ENCODE data around the gene TLE6.
"Not testable (repeated sequence)": the region's sequence is repeated elsewhere in the genome, so short reads cannot be mapped to it uniquely, and the experiment has no call there.

Gene TLE6

GRCh38 chr19:2977001-2977745 is at the start of gene TLE6:
Gene TLE6 (plus strand): TSS chr19:2977564. CDS start chr19:2978234, 670 bp downstream.
- peak; percentile 59 for FAIRE-seq

DNA sequence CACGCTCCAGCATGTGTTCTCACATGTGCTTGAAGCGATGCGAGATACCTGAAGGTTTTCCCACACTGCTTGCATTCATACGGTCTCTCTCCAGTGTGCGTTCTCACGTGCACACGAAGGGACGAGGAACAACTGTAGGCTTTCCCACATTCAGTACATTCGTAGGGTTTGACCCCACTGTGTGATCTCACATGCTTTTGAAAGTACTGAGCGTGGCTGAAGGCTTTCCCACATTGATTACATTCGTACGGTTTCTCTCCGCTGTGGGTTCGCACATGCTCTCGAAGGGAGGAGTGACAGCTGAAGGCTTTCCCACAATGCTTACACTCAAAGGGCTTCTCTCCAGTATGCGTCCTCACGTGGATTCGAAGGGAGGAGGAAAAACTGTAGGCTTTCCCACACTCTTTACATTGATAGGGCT is 43.9 kb upstream of the TLE6 start:
- no peak for FAIRE-seq

GRCh38 chr19:2935863-2936262 is 41.5 kb upstream of the TLE6 start:
- not testable (repeated sequence) for FAIRE-seq

DNA sequence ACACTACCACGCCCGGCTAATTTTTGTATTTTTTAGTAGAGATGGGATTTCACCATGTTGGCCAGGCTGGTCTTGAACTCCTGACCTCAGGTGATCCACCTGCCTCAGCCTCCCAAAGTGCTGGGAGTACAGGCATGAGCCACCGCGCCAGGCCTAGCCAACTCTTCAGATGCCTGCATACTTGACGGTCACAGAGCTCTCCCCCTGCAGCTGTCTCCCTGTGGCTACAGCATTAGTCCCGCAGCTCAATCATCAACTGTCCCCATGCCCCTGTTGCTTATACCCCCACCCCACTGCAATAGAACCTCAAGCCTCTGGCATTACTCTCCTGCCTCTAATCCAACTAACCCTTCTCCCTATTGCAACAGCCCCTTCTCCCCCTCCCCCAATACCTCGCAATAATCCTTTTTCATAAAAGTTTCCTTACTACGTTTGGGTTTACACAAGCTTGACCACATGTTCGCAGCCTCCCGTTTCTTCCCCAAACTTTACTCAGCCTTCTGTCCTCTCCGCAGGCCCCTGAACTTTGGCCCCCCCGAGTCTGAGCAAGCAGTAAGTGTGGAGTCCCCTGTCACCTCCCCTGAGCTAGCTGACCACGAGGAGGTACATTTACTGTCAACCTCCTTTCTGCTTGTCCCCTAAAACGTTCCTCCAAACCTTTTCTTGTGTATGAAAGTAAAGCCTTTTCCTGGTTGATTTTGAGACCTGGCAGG is 34.3 kb upstream of the TLE6 start:
- no peak for FAIRE-seq

DNA sequence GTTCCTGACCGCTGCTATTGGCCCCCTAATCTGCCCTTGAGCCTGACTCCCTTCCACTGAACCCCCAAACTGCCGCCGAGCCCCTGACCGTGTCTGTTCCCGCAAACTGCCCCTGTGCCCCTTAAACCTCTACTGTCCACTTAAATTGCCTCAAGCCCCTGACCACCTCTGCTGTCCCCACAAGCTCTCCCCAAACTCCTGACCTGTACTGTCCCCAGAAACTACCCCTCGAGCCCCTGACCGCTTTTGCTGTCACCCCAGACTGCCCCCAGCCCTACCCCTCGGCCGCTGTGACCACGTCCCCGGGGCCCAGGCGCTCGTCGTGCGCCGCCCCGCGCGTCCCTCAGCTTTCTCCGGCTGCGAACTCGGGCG is 33.0 kb upstream of the TLE6 start:
- FAIRE-seq: no peak

DNA sequence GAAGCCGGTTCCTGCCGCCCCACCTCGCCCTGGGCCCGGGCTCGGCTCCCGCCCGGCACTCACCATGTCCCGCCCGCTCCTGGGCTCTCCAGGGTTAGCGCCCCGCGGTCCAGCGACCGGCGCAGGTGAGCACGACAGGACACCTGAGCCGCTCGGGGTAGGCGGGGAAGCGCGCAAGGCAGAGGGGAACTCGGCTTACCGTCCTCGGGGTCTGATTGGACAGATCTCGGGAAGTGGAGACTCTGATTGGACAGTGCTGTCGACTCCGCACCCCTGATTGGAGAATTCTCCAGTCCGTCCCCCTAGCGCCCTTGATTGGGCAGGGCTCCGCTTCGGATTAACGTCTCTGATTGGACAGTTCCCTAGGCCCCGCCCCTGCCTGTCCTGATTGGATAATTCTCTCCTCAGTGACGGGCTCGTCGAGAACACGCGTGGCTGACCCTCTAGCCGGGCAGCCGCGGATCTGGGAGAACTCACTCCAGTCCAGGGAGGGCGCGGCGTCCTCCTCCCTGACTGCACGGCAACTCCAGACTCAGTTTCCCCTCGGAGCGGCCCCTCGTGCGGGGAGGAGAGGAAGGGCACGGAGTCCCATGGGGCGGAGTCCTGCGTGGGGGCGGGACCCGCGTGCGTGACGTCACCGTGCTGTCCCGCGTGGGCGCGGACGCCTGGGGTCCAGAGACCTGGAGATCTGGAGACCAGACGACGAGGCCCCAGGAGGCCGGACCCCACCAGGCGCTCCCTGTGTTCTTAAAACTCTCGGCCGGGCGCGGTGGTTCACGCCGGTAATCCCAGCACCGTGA is 32.4 kb upstream of the TLE6 start, which contains the start of gene ZNF77:
ZNF77 (minus strand) TSS at position 197 of the 800 bp plus-strand sequence; CDS start at position 66, 131 bp downstream.
- peak; percentile 94 for FAIRE-seq

- FAIRE-seq: no peak
Measured at GRCh38 chr19:2945575-2946184, 31.7 kb upstream of the TLE6 start.

- no peak for FAIRE-seq
Measured at GRCh38 chr19:2949939-2950285, 27.5 kb upstream of the TLE6 start.

DNA sequence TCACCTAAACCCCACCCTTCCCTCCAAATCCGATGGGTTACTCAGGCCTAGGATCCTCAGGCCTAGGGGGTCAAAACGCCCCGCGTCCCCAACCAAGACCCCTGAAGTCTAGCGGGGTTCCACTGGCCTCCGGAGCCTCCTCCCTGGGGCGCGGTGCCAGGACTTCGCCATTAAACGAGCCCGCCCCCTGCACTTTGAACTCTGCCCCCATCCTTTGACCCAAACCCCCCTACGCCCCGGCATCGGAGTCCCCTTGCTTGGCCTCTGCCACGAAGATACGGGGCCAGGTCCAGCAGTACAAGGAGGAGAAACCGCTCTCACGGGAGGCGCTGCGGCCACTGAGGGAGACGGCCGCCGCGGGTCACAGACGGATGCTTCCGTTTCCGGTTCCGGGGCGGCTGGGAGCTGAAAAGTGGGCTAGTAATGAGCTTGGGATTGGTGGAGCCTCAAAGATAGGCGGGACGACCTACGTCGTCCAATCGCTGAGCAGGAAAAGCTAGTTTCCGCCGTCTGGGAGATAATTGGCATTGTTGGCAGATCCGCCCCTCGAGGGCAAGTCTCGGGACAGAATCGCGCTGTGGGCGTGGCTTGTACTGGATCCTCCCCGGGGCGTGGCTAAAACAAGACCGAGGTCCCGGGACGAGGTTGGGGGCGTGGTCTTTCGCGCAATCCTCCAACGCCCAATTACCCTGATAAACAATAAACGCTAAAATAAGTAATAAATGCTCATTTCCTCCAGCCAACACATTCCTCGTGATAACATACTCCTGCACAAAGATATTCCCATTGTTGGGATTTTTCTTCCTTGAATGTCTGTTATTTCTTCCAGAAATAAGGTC is 26.9 kb upstream of the TLE6 start:
- FAIRE-seq: peak; percentile 97

- FAIRE-seq: no peak
Measured at GRCh38 chr19:2952953-2953481, 24.3 kb upstream of the TLE6 start.

- FAIRE-seq: no peak
Measured at GRCh38 chr19:2957160-2957559, 20.2 kb upstream of the TLE6 start.

DNA sequence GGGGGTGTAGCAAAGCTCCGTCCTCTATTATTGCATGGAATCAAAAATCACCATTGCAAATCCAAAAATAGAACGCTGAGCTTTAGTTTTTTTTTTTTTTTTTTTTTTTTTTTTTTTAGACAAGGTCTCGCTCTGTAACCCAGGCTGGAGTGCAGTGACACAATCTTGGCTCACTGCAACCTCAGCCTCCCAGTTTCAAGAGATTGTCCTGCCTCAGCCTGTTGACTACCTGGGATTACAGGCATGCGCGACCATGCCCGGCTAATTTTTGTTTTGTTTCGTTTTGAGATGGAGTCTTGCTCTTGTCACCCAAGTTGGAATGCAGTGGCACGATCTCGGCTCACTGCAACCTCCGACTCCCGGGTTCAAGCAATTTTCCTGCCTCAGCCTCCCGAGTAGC is 17.2 kb upstream of the TLE6 start:
- FAIRE-seq: no peak

DNA sequence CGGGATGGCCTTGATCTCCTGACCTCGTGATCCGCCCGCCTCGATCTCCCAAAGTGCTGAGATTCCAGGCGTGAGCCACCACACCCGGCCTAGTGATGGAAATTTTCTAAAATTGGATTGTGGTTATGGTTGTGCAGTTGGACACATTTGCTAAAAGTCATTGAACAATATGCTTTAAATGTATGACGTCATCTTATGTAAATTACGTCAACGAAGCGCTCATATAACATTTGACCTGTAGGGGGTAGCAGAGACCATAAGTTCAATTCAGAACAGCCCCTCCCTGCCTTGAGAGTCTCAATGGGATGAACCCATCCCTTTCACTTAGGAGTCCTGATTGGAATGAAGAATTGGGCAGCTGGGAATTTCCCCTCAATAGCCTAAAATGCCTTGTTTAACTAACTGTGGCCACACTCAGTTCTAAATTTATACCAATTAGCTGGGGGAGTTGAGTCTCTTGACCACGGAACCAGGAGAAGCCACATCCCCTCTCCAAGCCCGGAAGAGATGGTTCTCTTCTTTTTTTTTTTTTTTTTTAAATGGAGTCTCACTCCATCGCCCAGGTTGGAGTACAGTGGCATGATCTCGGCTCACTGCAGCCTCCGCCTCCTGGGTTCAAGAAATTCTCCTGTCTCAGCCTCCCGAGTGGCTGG is 15.2 kb upstream of the TLE6 start:
- peak; percentile 82 for FAIRE-seq

GRCh38 chr19:2963122-2963521 is 14.2 kb upstream of the TLE6 start:
- FAIRE-seq: no peak

DNA sequence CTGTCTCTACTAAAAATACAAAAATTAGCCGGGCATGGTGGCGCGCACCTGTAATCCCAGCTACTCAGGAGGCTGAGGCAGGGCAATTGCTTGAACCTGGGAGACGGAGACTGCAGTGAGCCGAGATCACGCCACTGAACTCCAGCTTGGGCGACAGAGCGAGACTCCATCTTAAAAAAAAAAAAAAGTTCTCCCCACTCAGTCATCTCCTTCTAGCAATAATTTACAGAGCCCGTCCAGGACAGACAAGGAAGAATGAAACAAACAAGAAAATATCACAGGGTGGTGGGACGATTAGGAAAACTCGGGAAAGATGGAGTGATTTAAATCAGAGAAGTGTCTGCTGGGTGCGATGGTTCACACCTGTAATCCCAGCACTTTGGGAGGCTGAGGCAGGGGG is 13.7 kb upstream of the TLE6 start:
- FAIRE-seq: not testable (repeated sequence)

DNA sequence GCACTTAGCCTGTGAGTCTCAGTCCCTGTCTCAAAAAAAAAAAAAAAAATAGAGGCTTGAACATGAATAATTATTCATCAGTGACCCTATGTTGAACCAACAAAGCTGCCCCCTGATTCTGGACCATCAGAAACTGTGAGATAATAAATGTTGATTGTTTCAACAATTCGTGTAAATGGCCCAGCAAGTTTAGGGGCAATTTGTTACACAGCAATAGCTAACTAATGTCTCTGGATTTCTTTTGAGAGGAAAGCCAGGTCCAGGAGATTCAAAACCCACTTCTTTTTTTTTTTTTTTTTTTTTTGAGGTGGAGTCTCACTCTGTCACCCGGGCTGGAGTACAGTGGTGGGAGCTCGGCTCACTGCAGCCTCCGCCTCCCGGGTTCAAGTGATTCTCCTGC is 12.5 kb upstream of the TLE6 start:
- no peak for FAIRE-seq

DNA sequence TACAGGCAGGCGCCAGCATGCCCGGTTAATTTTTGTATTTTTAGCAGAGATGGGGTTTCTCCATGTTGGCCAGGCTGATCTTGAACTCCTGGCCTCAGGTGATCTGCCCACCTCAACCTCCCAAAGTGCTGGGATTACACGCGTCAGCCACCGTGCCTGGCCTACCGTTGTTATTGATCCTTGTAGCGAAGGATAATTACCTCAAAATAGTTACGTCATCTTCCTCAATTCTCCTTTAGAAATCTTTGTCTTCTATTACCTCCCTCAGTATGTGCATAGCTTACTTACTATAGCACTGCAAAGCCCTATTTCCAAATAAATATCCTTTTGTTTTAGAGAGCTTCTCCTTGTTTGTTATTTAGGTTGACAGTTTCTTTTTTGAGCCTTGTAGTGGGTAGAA is 9.4 kb upstream of the TLE6 start:
- FAIRE-seq: no peak

DNA sequence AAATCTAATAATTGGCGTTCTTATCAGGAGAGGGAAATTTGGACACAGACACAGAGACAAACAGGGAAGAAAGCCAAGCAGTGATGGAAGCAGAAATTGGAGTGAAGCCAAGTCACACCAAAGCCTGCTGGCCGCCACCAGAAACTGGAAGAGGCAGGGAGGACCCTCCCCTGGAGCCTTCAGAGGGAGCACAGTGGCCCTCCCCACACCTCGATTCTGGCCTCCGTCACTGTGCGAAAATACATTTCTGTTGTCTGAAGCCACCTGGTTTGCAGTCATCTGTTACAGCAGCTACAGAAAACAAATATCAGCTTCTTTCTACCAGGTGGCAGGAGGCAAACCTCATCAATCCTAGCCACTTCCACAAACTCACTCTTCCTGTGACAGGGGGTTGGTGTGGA is 8.3 kb upstream of the TLE6 start:
- FAIRE-seq: no peak

GRCh38 chr19:2970201-2970835 is 7.0 kb upstream of the TLE6 start:
- no peak for FAIRE-seq

DNA sequence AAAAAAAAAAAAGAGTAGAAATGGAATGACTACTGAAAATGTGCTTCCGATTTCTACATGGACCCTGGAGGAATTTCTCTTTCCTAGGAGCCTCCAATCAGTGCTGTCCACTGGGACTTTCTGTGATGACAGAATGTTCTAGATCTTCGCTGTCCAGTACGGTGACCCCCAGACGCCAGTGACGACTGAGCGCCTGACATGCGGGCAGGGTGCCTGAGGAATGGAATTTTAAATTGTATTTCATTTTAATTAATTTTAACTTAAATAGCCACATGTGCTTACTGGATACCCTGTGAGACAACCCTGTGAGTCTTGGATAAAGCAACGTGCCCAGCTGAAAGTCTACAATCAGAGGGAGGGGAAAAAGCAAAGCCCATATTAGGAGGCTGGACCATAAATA is 4.1 kb upstream of the TLE6 start:
- no peak for FAIRE-seq
